Measurements from ENCODE around the gene LRRC42. TPM values are rescaled to one million over a fixed set of nuclear protein-coding genes. Genes with fewer than 3 reads are reported as not detected.

The LRRC42 gene
- total and polyA plus RNA-seq, 7 donors = 15.2 to 25.4 (median 19.6) TPM

- TF ChIP-seq EP300 (IDR thresholded peaks at IDR 0.05) = no peak
- TF ChIP-seq, protein P1, sequence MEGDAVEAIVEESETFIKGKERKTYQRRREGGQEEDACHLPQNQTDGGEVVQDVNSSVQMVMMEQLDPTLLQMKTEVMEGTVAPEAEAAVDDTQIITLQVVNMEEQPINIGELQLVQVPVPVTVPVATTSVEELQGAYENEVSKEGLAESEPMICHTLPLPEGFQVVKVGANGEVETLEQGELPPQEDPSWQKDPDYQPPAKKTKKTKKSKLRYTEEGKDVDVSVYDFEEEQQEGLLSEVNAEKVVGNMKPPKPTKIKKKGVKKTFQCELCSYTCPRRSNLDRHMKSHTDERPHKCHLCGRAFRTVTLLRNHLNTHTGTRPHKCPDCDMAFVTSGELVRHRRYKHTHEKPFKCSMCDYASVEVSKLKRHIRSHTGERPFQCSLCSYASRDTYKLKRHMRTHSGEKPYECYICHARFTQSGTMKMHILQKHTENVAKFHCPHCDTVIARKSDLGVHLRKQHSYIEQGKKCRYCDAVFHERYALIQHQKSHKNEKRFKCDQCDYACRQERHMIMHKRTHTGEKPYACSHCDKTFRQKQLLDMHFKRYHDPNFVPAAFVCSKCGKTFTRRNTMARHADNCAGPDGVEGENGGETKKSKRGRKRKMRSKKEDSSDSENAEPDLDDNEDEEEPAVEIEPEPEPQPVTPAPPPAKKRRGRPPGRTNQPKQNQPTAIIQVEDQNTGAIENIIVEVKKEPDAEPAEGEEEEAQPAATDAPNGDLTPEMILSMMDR (IDR thresholded peaks at IDR 0.05) = no peak
- no peak for TF ChIP-seq POLR2AphosphoS5 (IDR thresholded peaks at IDR 0.05)
- Histone ChIP-seq H3K4me1 (no peaks in the 10 kb centered on the region), H3K4me3 (no peak overlapping the region), H3K27ac (no peak overlapping the region), H3K27me3 (peaks cover 0 to 12% (median 0%) of the 10 kb centered on the region in 3 donors), H3K36me3 (no peaks in the 10 kb centered on the region), H3K9me3 (no peaks in the 10 kb centered on the region)
- no peak for DNase-seq
- intact Hi-C loops (cut with DNase I) = no loop called here
- 81 to 83% methylated on average over 8 of the region's 8 CpGs for WGBS, 2 donors
Observed at GRCh38 chr1:54013393-54014008, 67.4 kb downstream of the LRRC42 start.

DNA sequence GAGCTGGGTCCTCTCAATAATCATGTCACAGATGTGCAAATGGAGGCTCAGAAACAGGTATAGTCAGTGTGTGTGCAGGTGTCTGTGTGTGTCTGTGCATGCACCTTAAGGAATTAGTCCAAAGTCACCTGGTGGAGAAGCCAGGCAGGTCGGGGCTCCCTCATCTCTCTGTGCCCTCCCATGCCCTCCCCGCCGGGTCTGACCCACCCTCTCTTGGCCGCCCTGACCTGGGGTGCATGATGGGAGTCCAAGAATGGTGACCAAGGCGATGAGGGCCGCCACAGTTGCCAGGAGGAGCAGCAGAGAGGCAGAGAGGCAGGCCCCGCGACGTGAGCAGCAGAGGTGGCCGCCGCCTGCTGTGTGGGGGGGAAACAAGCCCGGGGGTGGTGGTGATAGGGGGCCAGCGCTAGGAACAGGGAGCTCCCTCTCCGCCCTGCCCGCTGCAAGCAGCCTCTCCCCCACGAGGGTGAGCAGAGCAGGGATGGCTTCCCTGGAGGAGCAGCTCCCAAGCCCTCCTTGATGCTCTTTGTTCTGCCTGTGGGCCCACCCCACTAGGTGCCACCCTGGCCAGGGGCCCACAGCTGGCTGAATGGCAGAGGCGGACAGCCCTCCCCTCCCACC is 68.0 kb downstream of the LRRC42 start:
- H3K27me3 ChIP-seq = peaks cover 0 to 12% (median 0%) of the 10 kb centered on the region in 3 donors
- no peak for DNase-seq
- H3K4me3 ChIP-seq = no peak overlapping the region
- no peak overlapping the region for H3K27ac ChIP-seq
- 73 to 77% methylated on average over 17 of the region's 17 CpGs for WGBS, 2 donors
- no peak for TF ChIP-seq EP300 (IDR thresholded peaks at IDR 0.05)
- TF ChIP-seq POLR2A (IDR thresholded peaks at IDR 0.05) = no peak
- TF ChIP-seq, protein P1 (IDR thresholded peaks at IDR 0.05) = no peak
- TF ChIP-seq POLR2AphosphoS5 (IDR thresholded peaks at IDR 0.05) = no peak
- no peaks in the 10 kb centered on the region for H3K9me3 ChIP-seq
- no peaks in the 10 kb centered on the region for H3K4me1 ChIP-seq
- intact Hi-C loops (cut with DNase I) = no loop called here
- no peaks in the 10 kb centered on the region for H3K36me3 ChIP-seq

DNA sequence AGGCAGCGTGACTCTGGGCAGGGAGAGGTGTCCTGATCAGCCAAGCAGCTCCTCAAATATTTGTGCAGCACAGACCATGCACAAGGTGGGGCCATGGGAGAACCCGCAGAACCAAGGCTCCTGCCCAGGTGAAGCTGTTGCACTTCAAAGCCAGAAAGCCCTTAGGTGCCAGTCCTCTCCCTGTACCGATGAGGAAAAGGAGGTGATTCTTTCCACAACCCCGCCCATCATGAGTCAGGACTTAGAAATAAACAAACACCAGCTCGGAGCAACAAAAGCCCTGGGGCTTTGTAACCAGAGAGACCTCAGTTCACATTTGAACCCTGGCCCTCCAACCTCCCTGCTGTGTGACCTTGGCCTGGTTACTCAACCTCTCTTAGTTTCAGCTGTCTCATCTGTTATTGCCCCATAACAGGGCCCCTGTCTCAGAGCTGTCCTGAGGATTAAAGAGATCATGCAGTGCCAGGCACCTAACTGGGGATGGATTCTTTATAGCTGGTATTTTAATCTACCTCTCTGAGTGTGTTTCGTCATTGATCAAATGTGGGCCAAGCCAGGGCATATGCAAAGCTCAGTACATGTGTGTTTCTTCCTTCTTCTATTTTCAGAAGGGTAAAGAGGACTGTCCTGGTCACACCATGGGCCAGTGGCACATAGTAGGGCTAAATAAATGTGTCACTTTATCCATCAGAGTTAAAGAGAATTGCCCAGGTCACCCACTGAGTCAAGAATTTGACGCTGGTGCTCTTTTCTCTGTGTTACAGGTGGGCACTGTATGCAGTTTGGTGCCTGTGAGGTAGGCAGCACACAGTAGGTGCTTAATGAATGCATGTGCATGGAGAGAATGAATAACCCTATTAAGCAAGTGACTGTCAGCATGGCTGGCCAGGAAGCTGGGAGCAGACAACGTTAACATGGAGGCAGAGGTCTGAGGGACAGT is 70.5 kb downstream of the LRRC42 start:
- Histone ChIP-seq H3K4me1 (no peaks in the 10 kb centered on the region), H3K36me3 (no peaks in the 10 kb centered on the region), H3K4me3 (no peak overlapping the region), H3K9me3 (no peaks in the 10 kb centered on the region), H3K27ac (no peak overlapping the region), H3K27me3 (peaks cover 0 to 12% (median 0%) of the 10 kb centered on the region in 3 donors)
- DNase-seq = no peak
- intact Hi-C loops (cut with DNase I) = no loop called here
- WGBS, 2 donors = 37 to 67% methylated on average over 8 of the region's 8 CpGs
- TF ChIP-seq, protein P1 (IDR thresholded peaks at IDR 0.05) = no peak
- TF ChIP-seq EP300 (IDR thresholded peaks at IDR 0.05) (no peak), POLR2A (IDR thresholded peaks at IDR 0.05) (no peak), POLR2AphosphoS5 (IDR thresholded peaks at IDR 0.05) (no peak)

Other genes starting within 250 kb of the LRRC42 start
- under 1 TPM in 2 of 4 donors, not detected in 2; 0.16 to 0.83 TPM for gene GLIS1, start 207.2 kb upstream of the LRRC42 start, total RNA-seq
- under 1 TPM in 1 of 3 donors, not detected in 2; 0.32 TPM for gene GLIS1, start 207.2 kb upstream of the LRRC42 start, polyA plus RNA-seq
- 10 to 100 TPM in 2 of 4 donors, 1 to 10 TPM in 2; 7.6 to 11.4 (median 10.2) TPM for gene NDC1, start 108.1 kb upstream of the LRRC42 start, total RNA-seq
- 10 to 100 TPM in 1 of 3 donors, 1 to 10 TPM in 2; 1.8 to 15.4 (median 3.0) TPM for gene NDC1, start 108.1 kb upstream of the LRRC42 start, polyA plus RNA-seq
- gene YIPF1, start 56.6 kb upstream of the LRRC42 start, total RNA-seq = 10 to 100 TPM; 13.3 to 23.3 (median 18.8) TPM
- gene YIPF1, start 56.6 kb upstream of the LRRC42 start, polyA plus RNA-seq = 10 to 100 TPM; 24.5 to 28.0 (median 27.6) TPM
- gene DIO1, start 52.2 kb upstream of the LRRC42 start, total RNA-seq = not detected
- gene DIO1, start 52.2 kb upstream of the LRRC42 start, polyA plus RNA-seq = not detected
- 10 to 100 TPM; 16.1 to 33.9 (median 24.9) TPM for gene IFT25, start 651 bp upstream of the LRRC42 start, total RNA-seq
- 10 to 100 TPM; 17.3 to 31.8 (median 26.4) TPM for gene IFT25, start 651 bp upstream of the LRRC42 start, polyA plus RNA-seq
- not detected for gene LDLRAD1, start 71.8 kb downstream of the LRRC42 start, total RNA-seq
- gene LDLRAD1, start 71.8 kb downstream of the LRRC42 start, polyA plus RNA-seq = not detected
- gene TMEM59, start 106.9 kb downstream of the LRRC42 start, total RNA-seq = 100 to 1,000 TPM; 114 to 299 (median 237) TPM
- gene TMEM59, start 106.9 kb downstream of the LRRC42 start, polyA plus RNA-seq = 100 to 1,000 TPM; 160 to 268 (median 187) TPM
- gene TCEANC2, start 107.3 kb downstream of the LRRC42 start, total RNA-seq = 1 to 10 TPM; 6.1 to 6.9 (median 6.6) TPM
- gene TCEANC2, start 107.3 kb downstream of the LRRC42 start, polyA plus RNA-seq = 1 to 10 TPM; 1.8 to 3.6 (median 2.3) TPM
- gene CDCP2, start 206.7 kb downstream of the LRRC42 start, total RNA-seq = not detected
- gene CDCP2, start 206.7 kb downstream of the LRRC42 start, polyA plus RNA-seq = under 1 TPM in 1 of 3 donors, not detected in 2; 0.04 TPM

All from sigmoid colon (tissue), 7 donors.